Measurements from ENCODE around the gene ERI2.
A peak's percentile ranks its signal among the peaks of the same experiment; 100 is the strongest.
"Not testable (repeated sequence)": the region's sequence is repeated elsewhere in the genome, so short reads cannot be mapped to it uniquely, and the experiment has no call there.

ERI2 gene

DNA sequence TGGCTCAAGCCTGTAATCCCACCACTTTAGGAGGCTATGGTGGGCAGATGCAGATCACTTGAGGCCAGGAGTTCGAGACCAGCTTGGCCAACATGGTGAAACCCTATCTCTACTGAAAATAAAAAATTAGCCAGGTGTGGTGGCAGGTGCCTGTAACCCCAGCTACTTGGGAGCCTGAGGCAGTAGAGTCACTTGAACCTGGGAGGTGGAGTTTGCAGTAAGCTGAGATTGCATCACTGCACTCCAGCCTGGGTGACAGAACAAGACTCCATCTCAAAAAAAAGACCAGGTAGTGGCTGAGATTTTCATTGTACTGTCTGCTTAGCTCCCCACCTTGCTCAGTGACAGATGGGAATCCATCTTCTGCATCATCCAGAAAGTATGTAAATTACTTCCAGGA lies 41.8 kb downstream of the ERI2 start:
- DNase-seq (ENCODE audit: low spot score), result not testable (repeated sequence)

DNA sequence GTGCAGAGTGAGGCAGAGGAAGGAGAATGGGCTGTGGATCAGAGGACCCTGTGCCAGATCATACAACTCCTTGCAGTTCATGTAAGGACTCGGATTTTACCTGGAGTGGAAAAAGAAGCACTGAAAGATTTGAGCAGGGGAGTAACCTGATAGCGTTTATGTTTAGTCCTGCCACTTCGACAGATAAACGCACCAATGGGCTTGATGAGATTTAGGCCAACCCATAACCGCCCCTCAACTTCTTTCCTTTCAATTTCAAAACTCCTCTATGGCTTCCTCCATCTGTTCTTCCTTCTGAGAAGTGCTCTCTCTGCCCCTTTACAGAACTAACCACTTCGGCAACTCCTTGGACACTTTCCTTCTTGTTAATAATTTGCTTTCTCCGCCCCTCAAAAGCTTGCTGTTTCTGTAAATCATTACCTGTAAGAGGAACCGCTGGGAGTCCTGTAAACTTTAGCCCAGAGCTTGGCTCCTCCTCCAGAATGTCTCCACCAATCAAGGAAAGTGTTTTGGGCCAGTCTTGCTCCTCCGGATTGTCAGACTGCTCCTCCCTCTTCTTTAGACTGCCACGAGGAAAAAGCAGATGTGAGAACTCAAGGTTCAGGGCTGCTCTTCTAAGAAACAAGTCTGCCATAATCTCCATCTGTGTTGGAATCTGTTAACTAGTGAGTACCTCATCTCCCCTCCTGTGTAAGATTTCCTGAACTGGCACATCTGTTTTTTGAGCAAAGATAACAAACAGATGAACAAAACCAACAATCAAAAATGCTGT lies 42.6 kb downstream of the ERI2 start, which contains the start of gene ACSM3:
Gene ACSM3 (plus strand): TSS at position 554 of the 772 bp plus-strand sequence. CDS start 6,021 bp downstream, outside the sequence.
- peak; percentile 71 for DNase-seq (ENCODE audit: low spot score)

DNA sequence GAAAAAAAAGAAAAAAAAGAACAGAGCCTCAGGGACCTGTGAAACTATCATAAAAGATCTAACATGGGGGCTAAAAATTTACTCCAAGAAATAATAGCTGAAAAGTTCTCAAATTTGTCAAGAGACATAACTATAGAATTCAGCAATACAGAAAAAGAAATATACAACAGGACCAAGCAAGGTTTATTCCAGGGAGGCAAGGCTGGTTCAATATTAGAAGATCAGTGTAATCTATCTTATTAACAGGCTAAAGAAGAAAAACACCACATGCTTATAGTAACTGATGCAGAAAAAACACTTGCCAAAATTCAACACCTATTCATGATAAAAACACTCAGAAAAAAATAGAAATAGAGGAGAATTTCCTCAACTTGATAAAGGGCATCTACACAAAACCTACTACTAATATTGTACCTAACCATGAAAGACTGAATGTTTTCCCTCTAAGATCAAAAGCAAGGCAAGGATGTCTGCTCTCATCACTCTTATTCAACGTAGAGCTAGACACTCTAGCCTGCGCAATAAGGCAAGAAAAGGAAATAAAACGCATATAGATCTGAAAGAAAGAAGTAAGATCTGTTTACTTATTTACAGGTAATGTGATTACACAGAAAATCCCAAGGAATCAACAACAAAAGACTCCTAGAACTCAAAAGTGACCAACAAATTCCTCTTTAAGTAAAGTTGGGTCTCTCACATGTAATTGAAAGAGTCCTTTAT lies 43.7 kb downstream of the ERI2 start:
- no peak for DNase-seq (ENCODE audit: low spot score)

DNA sequence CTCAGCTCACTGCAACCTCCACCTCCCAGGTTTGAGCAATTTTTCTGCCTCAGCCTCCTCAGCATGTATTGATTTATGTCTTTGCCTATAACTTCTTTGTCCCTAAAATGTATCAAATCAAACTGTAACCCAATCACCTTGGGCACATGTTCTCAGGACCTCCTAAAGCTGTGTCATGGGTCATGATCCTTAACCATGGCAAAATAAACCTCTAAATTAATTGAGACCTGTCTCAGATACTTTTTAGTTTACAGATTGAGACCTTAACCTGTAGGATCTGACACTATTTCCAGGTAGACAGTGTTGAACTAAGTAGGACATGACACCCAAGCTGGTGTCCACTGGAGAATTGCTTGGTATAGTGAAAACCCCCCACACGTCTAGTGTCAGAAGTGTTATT lies 45.1 kb downstream of the ERI2 start:
- no peak for DNase-seq (ENCODE audit: low spot score)

DNA sequence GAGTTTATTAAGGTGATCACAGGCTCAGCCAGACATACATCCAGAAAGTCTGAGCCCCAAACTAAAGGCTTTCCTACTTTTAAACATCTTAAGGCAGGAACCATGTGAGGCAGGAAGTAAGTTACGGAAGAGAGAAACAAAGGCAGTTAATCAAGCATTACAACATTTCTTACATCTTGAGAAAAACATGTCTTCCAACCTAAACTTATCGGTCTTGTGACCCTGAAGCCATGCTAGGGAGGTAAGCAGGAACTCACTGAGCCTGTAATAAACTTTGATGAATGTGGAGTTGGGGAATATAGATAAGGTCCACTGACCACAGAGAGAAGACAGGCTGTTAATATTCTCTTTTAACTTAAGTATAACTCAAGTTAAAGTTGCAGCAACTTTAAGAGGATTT lies 45.9 kb downstream of the ERI2 start:
- DNase-seq (ENCODE audit: low spot score), result no peak

DNA sequence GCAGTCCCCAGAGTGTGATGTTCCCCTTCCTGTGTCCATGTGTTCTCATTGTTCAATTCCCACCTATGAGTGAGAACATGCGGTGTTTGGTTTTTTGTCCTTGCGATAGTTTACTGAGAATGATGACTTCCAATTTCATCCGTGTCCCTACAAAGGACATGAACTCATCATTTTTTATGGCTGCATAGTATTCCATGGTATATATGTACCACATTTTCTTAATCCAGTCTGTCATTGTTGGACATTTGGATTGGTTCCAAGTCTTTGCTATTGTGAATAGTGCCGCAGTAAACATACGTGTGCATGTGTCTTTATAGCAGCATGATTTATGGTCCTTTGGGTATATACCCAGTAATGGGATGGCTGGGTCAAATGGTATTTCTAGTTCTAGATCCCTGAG lies 50.5 kb downstream of the ERI2 start:
- DNase-seq (ENCODE audit: low spot score), result not testable (repeated sequence)

DNA sequence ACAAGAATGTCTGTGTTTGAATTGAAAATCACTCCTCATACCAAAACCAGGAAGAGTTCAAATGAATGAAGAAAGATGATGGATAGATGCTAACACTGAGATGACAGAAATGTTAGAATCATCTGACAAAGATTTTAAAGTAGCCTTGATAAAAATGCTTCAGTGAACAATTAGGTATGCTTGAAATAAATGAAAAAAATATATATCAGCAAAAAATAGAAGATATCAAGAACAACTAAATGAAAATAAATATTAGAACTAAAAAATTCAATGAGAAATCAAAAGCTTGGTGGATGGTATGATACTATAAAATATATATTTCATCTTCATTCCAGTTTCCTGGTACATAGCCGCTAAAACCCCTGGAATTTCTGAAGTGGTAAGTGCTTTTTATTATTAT lies 51.0 kb downstream of the ERI2 start:
- DNase-seq (ENCODE audit: low spot score), result no peak

DNA sequence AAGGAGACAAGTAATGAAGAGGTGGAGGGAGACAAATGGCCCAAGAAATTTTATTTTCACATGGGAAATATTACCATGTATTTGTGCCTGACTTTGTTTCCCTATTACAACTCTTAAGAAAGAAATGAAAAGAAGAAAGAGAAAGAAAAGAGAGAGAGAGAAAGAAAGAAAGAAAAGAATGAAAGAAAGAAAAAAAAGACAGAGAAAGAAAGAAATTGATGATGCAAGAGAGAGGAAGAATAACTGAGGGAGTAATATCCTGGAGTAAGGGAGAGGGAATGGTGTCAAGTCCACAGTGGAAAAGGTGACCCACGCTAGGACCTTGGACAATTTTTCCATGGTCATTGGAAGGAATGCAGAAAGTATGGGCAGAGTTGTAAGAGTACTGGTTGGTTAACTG lies 52.5 kb downstream of the ERI2 start:
- DNase-seq (ENCODE audit: low spot score), result no peak

DNA sequence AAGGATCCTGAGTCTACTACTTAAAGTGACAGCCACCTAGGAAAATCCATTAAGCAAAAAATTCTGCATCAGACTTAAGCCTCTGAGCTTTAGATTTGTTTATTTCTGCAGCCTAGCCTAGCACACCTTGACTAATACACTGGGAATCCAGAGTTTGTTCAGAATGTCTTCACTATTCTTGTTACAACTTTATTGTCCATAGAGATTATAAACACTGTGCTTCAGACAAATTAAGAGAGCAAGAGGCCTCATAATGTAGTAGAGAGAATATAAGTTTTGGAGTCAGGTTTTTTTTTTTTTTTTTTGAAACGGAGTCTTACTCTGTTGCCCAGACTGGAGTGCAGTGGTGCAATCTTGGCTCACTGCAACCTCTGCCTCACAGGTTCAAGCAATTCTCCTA lies 55.7 kb downstream of the ERI2 start:
- DNase-seq (ENCODE audit: low spot score), result no peak

DNA sequence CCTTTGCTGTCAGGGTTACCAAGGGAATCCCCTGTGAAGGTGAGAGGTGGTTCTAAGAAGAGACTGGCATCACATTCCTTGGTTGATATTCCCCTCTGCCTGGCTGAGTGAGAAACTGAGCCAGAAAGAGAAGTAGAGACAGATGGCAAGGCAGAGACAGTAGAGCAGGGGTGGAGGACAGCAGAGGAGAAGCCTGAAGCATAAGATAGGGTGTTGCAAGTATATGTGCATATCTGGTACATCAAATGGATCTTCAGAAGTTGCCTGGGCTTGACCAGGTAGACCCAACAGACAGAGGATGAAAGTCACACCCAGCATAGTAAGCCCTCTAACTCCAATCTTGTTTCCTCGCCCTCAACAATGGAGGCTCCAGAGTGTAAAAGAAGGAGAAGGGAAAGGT lies 56.8 kb downstream of the ERI2 start:
- no peak for DNase-seq (ENCODE audit: low spot score)

DNA sequence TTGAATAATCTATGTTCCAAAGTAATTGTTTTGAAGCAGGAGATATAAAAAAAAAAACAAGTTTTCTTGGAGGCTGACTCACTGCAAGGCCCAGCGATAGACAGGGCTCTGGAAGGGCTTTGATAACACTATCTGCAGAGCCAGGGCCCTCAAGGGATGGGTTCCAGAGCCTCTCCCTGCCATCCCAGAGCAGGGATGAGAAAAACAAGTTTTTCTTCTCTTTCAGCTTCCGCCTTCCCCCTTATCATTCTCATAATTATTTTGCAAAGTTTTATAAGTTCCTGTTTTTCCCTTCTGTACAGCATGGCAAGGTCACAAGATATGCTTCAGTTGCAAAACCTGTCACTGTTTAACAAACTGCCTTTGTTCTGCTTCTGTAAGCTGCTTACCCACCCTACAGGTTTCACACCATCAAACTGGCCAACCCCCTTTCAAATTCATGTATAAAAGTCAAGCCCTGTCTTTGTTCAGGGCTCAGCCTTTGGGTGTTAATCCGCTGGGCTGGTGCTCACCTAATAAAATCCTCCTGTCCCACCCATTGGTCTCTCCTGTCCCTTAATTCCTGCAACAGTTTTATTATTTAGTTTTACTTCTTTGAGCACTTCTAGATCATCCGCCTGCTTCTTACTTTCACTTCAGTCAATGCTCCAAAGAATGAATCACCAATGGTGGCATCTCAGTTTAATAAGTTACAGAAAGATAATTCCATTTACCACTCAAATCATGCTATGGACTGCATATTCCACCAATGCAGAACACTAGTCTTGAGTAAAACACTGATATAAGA lies 59.0 kb downstream of the ERI2 start:
- DNase-seq (ENCODE audit: low spot score), result peak; percentile 69

DNA sequence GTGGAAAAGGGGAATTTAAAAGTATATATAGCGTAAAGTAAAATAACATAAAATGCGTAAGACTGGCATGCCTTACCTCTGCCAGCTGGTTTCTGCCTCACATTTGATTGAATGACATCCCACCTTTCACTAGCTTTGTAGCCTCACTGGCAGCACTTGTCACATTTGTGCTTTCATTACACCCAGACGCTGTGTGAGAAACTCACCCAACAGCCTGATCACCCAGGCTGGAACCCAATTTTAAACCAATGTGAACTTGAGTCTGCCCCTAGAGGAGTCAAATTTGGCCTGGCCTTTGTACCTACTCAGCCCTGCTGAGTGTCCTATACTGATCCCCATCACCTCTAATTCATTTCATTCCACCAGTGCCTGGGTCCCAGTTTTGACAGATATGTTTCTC lies 59.8 kb downstream of the ERI2 start:
- DNase-seq (ENCODE audit: low spot score), result no peak
